ENCODE measurements around the gene KLHL36.

Gene KLHL36

GRCh38 chr16:84654238-84654637, 5.9 kb downstream of the KLHL36 start:
- DNase-seq (ENCODE audit: extremely low read depth, low read depth) = no peak
- no peak for TF ChIP-seq CTCF (IDR thresholded peaks at IDR 0.05; ENCODE audit: low read depth, low read length, missing control alignments)
- no peak overlapping the region for H3K4me3 ChIP-seq (replicated peaks; ENCODE audit: low read depth, low read length)

GRCh38 chr16:84654998-84655397, 6.7 kb downstream of the KLHL36 start:
- DNase-seq (ENCODE audit: extremely low read depth, low read depth) = no peak
- H3K4me3 ChIP-seq (replicated peaks; ENCODE audit: low read depth, low read length) = no peak overlapping the region
- no peak for TF ChIP-seq CTCF (IDR thresholded peaks at IDR 0.05; ENCODE audit: low read depth, low read length, missing control alignments)

GRCh38 chr16:84656649-84657048, 8.3 kb downstream of the KLHL36 start:
- DNase-seq (ENCODE audit: extremely low read depth, low read depth) = no peak
- no peak overlapping the region for H3K4me3 ChIP-seq (replicated peaks; ENCODE audit: low read depth, low read length)
- no peak for TF ChIP-seq CTCF (IDR thresholded peaks at IDR 0.05; ENCODE audit: low read depth, low read length, missing control alignments)

- DNase-seq (ENCODE audit: extremely low read depth, low read depth) = no peak
- no peak overlapping the region for H3K4me3 ChIP-seq (replicated peaks; ENCODE audit: low read depth, low read length)
- TF ChIP-seq CTCF (IDR thresholded peaks at IDR 0.05; ENCODE audit: low read depth, low read length, missing control alignments) = no peak
Measured at GRCh38 chr16:84657229-84657837, 9.0 kb downstream of the KLHL36 start.

- no peak for DNase-seq (ENCODE audit: extremely low read depth, low read depth)
- no peak for TF ChIP-seq CTCF (IDR thresholded peaks at IDR 0.05; ENCODE audit: low read depth, low read length, missing control alignments)
- no peak overlapping the region for H3K4me3 ChIP-seq (replicated peaks; ENCODE audit: low read depth, low read length)
Measured at GRCh38 chr16:84658690-84659089, 10.4 kb downstream of the KLHL36 start.

GRCh38 chr16:84659656-84660300, 11.5 kb downstream of the KLHL36 start:
- DNase-seq (ENCODE audit: extremely low read depth, low read depth) = no peak
- no peak for TF ChIP-seq CTCF (IDR thresholded peaks at IDR 0.05; ENCODE audit: low read depth, low read length, missing control alignments)

More at GRCh38 chr16:84659656-84660300, 11.5 kb downstream of the KLHL36 start:
- no peak overlapping the region for H3K4me3 ChIP-seq (replicated peaks; ENCODE audit: low read depth, low read length)
